Colon (tissue), 2 donors: Measurements from ENCODE around the gene GID4.

Experiments used
- FAIRE-seq: peaks from 2 replicates; lab custom pipeline; 2012; peaks lifted over from hg19 to GRCh38; lab: Jason Lieb, UNC
- donor health status: control.
- donor health status: control.

GID4 gene

GRCh38 chr17:18017958-18018357, 21.2 kb upstream of the GID4 start:
- no peak for FAIRE-seq

- FAIRE-seq: no peak
These were observed 20.7 kb upstream of the GID4 start for GRCh38 chr17:18018411-18018921.

DNA sequence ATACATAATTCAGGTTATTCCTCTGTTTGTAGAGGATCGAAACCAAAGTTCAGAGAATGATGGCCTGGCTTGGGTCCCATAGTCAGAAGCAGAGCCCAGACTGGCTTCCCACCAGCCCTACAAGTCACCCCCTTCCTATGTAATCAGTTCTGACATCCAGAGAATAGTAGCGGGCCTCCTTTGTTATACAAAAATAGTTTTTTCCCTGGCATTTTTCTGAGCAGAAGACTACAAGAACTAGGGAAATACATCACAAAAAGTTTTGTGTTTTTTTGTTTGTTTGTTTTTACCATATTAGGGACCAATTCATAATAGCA, 19.4 kb upstream of the GID4 start:
- FAIRE-seq: no peak

- no peak for FAIRE-seq
These were observed 18.2 kb upstream of the GID4 start for GRCh38 chr17:18020971-18021370.

- no peak for FAIRE-seq
These were observed 17.8 kb upstream of the GID4 start for GRCh38 chr17:18021372-18021771.

DNA sequence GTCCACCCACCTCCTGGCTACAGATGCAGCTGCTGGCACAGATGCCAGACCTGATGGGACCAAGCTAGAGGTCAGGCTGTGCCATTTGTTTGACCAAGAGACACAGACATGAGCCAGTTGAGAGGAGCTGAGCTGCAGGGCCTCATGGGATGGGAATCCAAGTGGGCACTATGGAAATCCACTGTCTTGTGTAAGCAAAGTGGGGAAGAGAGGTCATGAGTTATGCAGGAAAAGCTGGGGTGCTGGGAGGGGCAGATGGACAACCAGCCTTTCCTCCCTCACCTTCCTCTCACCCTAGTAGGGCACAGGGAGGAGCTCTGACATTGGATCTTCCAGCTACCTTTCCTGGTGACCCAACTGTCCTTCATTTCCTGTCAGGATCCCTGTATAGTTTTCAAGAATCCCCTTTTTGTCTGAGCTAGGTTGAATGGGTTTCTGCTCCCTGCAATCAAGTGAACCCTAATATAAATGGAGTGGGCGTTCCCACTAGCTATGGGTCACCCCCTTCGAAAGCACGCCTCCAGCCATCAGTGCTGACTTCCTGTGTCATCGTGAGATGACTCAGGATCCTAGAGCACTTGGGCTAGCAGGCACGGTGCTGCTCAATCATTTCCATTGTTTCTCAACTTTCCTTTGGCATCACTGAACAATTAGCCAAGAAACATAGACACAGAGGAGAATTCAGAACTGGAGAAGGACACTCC, 13.8 kb upstream of the GID4 start:
- FAIRE-seq: no peak

- no peak for FAIRE-seq
These were observed 13.0 kb upstream of the GID4 start for GRCh38 chr17:18025945-18026776.

DNA sequence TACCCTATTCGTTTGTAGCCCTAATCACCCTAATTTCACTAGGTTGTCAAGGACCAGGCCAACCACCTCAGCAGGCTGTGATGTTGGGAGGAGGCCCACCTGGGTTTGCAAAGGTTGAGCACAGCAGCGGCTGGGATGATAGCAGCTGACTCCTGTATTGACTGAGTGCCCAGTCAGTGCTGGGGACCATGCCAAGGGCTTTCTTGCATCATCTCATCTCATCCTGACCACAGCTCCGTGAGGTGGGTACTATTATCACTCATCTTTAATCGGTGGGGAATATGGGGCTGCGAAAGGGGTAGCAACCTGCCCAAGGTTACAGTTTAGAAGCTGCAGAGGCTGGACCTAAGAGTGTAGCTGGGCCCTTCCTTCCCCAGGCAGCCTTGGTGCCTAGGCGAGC, 11.9 kb upstream of the GID4 start:
- FAIRE-seq: no peak

DNA sequence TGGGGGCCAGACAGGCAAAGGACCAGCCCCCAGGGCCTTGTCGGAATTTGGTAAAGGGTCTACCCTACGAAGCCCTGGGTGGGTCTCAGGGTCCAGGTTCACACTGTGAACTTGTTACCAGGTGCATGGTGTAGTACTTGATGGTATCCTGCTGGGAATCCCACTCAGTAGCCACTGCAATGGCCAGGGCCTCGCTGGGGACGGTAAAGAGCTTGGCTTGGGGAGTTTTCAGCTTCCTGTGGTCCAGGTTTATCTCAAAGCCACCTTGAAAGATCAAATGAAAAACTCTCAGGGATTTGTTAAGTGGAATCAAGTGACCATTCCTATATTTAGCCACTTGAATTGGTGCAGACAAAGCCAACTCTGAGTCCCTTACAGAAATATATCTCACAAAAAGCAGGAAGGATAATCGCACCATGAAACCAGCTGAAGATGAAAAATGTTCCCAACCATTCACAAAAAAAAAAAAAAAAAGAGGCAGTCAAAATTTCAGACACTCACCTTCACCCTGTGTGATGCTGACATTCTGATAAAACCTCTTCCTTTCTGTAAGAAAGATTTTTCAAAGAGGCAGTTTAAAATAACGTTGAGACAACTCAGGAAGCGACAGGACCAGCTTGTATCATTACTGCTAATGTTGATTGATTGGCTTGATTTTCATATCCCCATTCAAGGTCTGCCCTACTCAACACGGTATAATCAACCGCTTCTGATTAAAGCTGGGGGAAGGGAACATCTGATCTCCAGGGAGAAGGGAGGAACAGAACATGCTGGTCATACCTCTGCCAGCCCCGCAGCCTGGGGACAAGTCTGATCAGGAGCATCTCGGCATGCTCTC, 10.9 kb upstream of the GID4 start:
- no peak for FAIRE-seq

GRCh38 chr17:18028952-18029540, 10.2 kb upstream of the GID4 start:
- FAIRE-seq: no peak

DNA sequence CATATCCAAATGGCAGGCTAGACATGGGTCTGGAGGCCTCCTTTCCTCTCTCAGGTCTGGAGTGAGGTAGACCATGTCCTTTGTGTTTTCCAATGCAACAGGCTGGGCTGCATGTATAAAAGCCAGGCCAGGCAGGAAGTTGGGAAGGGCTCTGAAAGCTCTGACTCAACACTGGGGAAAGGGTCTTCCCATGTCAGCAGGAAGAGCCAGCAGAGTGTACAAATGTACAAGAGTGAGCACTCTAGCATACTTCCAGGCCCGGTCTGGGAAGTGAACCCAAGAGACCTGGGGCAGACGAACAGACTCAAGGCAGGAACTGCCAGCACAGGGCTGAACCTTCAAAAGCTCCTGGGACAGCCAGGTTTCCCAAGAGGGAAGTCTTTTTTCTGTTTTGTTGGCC, 7.3 kb upstream of the GID4 start:
- FAIRE-seq: no peak

- no peak for FAIRE-seq
These were observed 5.6 kb upstream of the GID4 start for GRCh38 chr17:18033442-18034099.

DNA sequence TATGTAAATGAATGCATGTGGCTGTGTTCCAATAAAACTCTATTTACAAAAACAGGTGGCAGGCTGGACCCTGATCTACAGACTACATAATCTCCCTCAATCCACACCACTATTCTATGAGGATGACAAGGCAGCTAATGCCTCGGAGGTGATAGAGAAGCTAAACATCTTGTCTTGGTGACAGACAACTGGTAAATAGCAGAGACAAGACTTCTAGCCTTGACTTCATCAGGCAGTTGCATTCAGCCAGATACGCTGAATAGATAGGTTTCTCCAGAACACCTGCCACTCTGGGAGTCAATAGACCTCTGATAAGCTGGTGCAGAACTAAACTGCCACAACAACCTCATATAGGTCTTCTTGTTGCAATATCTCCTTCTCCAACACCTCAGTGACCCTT, 3.5 kb upstream of the GID4 start:
- no peak for FAIRE-seq

DNA sequence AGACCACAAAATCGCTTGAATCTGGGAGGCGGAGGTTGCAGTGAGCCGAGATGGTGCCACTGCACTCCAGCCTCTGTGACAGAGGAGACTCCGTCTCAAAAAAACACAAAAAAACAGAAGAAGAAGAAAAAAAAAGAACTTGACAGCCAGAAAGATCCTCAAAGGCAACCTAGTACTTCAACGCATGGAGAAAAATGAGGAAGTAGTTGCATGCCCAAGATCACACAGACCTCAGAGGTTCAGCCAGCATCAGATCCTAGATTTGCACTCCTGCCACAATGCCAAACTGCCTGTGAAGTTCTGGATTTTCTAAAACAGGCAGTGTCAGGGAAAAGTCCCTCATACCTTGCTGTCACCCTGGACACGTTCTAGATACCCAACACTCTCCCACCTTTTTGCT, 1.7 kb upstream of the GID4 start:
- FAIRE-seq: no peak

DNA sequence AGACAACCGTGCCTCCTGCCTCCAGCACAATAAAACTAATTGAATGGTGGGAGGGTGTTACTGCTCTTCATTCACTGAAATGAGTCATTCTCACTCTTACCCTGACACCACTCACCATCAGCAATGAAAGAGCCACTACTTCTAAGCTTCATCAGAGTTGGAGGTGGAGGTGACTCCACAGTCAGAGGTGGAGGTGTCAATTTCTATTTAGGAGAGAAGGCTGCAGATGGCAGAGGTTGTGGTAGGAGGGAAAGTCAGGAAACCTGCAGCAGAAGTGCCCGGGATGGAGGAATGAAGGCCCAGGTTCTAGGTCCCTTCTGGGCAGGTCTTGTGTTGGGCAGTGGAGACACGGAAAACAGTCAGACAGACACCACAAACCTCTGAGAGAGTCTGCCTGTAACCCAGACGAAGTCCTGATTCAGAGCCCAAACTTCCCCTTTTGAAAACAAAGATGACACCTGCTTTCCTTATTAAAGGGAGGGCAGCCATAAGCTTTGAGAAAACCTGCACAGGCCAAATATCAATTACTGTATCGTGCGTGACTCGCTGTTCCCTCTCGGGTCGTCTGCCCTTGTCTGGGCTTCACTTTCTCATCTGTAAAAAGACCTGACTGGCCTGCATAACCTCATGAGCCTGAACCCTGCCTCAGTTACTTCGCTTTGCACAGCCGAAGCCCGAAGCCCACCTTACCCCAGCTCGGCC, 908 bp upstream of the GID4 start:
- FAIRE-seq: no peak

DNA sequence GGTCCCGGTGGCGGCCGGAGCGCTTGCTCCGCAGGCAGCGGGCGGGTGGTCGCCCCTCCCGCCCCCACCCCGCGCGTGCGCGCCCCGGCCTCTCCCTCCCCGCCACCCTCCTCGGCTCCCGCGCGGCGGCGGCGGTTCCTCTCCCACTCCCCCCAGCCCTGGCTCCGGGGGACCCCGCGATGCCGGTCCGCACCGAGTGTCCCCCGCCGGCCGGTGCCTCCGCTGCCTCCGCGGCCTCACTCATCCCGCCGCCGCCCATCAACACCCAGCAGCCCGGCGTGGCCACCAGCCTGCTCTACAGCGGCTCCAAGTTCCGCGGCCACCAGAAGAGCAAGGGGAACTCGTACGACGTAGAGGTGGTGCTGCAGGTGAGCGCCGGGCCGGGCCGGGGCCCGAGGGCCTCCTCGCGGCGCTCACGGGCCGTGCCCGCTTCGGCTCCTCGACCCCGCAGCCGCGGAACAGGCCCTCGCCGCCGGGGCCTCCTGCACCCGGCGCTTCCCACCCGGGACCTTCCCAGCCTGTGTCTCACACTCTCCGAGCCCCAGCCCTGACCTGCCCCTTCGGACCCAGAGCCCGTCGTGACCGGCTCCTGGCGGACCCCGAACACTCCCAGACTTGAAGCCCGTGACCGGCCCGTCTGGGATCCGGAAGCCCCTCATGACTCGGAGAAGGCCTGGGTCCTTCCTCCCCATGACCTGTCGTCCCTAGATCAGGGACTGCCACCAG, 490 bp downstream of the GID4 start:
- FAIRE-seq: no peak

- no peak for FAIRE-seq
These were observed 1.2 kb downstream of the GID4 start for GRCh38 chr17:18040261-18040858.

DNA sequence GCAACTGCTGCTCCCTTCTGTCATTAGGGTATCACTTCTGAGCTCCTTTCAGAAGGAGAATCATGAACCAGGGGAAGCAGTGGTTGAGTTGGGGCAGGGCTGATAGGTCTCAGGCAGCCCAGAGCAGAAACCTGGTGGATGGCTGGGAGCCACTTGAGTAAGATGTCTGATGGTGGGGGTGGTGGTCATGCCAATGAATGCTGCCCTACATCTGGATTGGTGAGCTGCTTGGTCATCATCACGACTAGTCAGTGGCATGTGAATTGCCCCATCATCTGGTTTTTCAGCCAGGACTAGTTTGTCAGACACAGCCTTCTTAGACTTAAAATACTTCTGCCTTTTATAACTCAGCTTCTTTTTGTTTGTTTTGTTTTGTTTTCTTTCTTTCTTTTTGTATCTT, 2.6 kb downstream of the GID4 start:
- no peak for FAIRE-seq

GRCh38 chr17:18042983-18043382, 3.8 kb downstream of the GID4 start:
- FAIRE-seq: no peak

- FAIRE-seq: no peak
These were observed 4.3 kb downstream of the GID4 start for GRCh38 chr17:18043491-18043890.
